HepG2 (cell line): ENCODE measurements around the gene RABGAP1L. TPM values are rescaled to one million over a fixed set of nuclear protein-coding genes. Genes with fewer than 3 reads are reported as not detected.

ENCODE experiments used
- ATAC-seq: fragments of 200-7000 bp; cut with Tn5 transposase; 3 replicates; pipeline ENCODE4 v1.9.1; 2020; ENCODE audit warnings: mild to moderate bottlenecking, moderate library complexity
- BruUV-seq: library from RNA; stranded (reverse); fragments of 400-500 nt; replicated peaks from 2 replicates; lab custom pipeline; 2021; lab: Mats Ljungman, UMichigan
- CTCF ChIA-PET: fragments of 300-600 bp; formaldehyde crosslinking; extraction: SDS; loops from one replicate; lab custom pipeline; 2021; ENCODE audit warnings: low total read pairs, inconsistent platforms, low intra/inter-chr PET ratio; lab: Yijun Ruan, JAX
- POLR2A ChIA-PET: fragments of 350-600 bp; sonication (Branson Sonifier 250); formaldehyde crosslinking; loops from one replicate; lab custom pipeline; 2020; ENCODE audit warnings: antibody characterized with exemption, inconsistent platforms; lab: Yijun Ruan, JAX
- DNase-seq: peaks from one replicate; pipeline ENCODE4 v3.0.0-alpha.2; 2015; ENCODE audit warnings: low spot score
- FAIRE-seq: peaks from 3 replicates; lab custom pipeline; 2011; peaks lifted over from hg19 to GRCh38; lab: Jason Lieb, UNC
- H2AFZ ChIP-seq: one replicate; pipeline ENCODE4 v1.6.1; 2011; ENCODE audit warnings: low read length, inconsistent platforms
- H3K27ac ChIP-seq: fragments of 300-600 bp; 3 replicates; pipeline ENCODE4 v1.8.0; 2011; ENCODE audit warnings: mixed run types, mild to moderate bottlenecking, mixed read lengths, low read length, inconsistent platforms; ENCODE audit not compliant: insufficient read depth; ENCODE audit errors: extremely low read length
- H3K27me3 ChIP-seq, 2 experiments: fragments of 200-600 bp in 1 of 2; 2 replicates in 1 of 2; 3 replicates in 1 of 2; pipeline versions ENCODE4 v1.6.0 to v1.8.0; 2011; ENCODE audit warnings: low read length in 2 of 2, mild to moderate bottlenecking in 2 of 2, moderate library complexity in 2 of 2, inconsistent platforms in 1 of 2; ENCODE audit not compliant: insufficient read depth in 2 of 2, control insufficient read depth in 1 of 2
- H3K36me3 ChIP-seq, 2 experiments: fragments of 200-600 bp in 1 of 2; replicated peaks in 1 of 2; 2 replicates in 1 of 2; 3 replicates in 1 of 2; pipeline versions ENCODE4 v1.5.1 to v1.8.0; 2011; ENCODE audit warnings: low read length in 2 of 2, inconsistent platforms in 1 of 2; ENCODE audit not compliant: insufficient read depth in 2 of 2, control insufficient read depth in 1 of 2
- H3K4me1 ChIP-seq: 2 replicates; pipeline ENCODE4 v1.5.1; 2012; ENCODE audit warnings: low read length, inconsistent platforms; ENCODE audit not compliant: insufficient read depth
- H3K4me2 ChIP-seq: 2 replicates; pipeline ENCODE4 v1.6.0; 2011; ENCODE audit warnings: low read depth, low read length, inconsistent platforms
- H3K4me3 ChIP-seq, 3 experiments: fragments of 200-600 bp in 1 of 3; sonication (generic), shearing (Covaris generic) in 1 of 3; replicated peaks in 1 of 3; 2 replicates each; pipeline ENCODE4 v1.5.1; 2011 to 2016; ENCODE audit warnings: low read length in 3 of 3, inconsistent platforms in 2 of 3, low read depth in 2 of 3, mild to moderate bottlenecking in 2 of 3, control low read depth in 1 of 3, mixed read lengths in 1 of 3; ENCODE audit not compliant: insufficient read depth in 1 of 3
- H3K79me2 ChIP-seq: one replicate; pipeline ENCODE4 v1.6.1; 2011; ENCODE audit warnings: low read length, inconsistent platforms; ENCODE audit not compliant: insufficient read depth
- H3K9ac ChIP-seq: 2 replicates; pipeline ENCODE4 v1.6.0; 2011; ENCODE audit warnings: mild to moderate bottlenecking, low read depth, low read length, inconsistent platforms; ENCODE audit not compliant: insufficient read depth
- H3K9me3 ChIP-seq: 2 replicates; pipeline ENCODE4 v1.5.1; 2012; ENCODE audit warnings: mild to moderate bottlenecking, low read length
- H4K20me1 ChIP-seq: 2 replicates; pipeline ENCODE4 v1.6.0; 2011; ENCODE audit warnings: inconsistent platforms, mild to moderate bottlenecking, low read length, moderate library complexity; ENCODE audit not compliant: insufficient read depth
- KDM5A ChIP-seq: fragments of 200-600 bp; sonication (generic); IDR thresholded peaks from 2 replicates; pipeline ENCODE4 v1.7.0; 2018; ENCODE audit warnings: antibody characterized with exemption, mild to moderate bottlenecking, low read length, borderline replicate concordance
- MIER2 ChIP-seq: IDR thresholded peaks from 2 replicates; pipeline ENCODE4 v1.6.1; 2016; ENCODE audit warnings: missing biosample characterization, missing genetic modification reagents
- NCOR1 ChIP-seq: fragments of 200-600 bp; sonication (generic); IDR thresholded peaks from 2 replicates; pipeline ENCODE4 v1.7.0; 2017; ENCODE audit warnings: antibody characterized with exemption, low read length, borderline replicate concordance
- SIX1 ChIP-seq: sonication (generic); formaldehyde crosslinking; IDR thresholded peaks from 2 replicates; pipeline ENCODE4 v1.4.0; 2020; ENCODE audit warnings: missing genetic modification reagents, borderline replicate concordance
- SMC3 ChIP-seq: IDR thresholded peaks from 2 replicates; pipeline ENCODE4 v1.6.1; 2011; ENCODE audit warnings: low read length, improper control_type of control experiment
- SP1 ChIP-seq, 2 experiments: fragments of 450-650 bp in 1 of 2; sonication (generic) in 1 of 2; formaldehyde crosslinking in 1 of 2; IDR thresholded peaks; 2 replicates each; pipeline versions ENCODE4 v1.4.0 to v1.6.1; 2016 to 2020; ENCODE audit warnings: missing genetic modification reagents in 1 of 2
- TCF7 ChIP-seq: sonication (generic); IDR thresholded peaks from 2 replicates; pipeline ENCODE4 v1.6.1; 2016; ENCODE audit warnings: antibody characterized with exemption, low read depth
- ZFP82 ChIP-seq: sonication (generic); formaldehyde crosslinking; IDR thresholded peaks from 2 replicates; pipeline ENCODE4 v1.5.1; 2020; ENCODE audit warnings: mild to moderate bottlenecking, missing genetic modification reagents, borderline replicate concordance
- ZKSCAN1 ChIP-seq: fragments of 150-350 bp; IDR thresholded peaks from 2 replicates; pipeline ENCODE4 v1.6.1; 2014; ENCODE audit warnings: low read length
- ZNF17 ChIP-seq: sonication (generic); formaldehyde crosslinking; IDR thresholded peaks from 2 replicates; pipeline ENCODE4 v1.5.0; 2020; ENCODE audit warnings: mild to moderate bottlenecking, missing genetic modification reagents
- ZNF317 ChIP-seq: sonication (generic); formaldehyde crosslinking; IDR thresholded peaks from 2 replicates; pipeline ENCODE4 v1.5.0; 2020; ENCODE audit warnings: mild to moderate bottlenecking, missing genetic modification reagents
- ZNF503 ChIP-seq: sonication (generic); formaldehyde crosslinking; IDR thresholded peaks from 2 replicates; pipeline ENCODE4 v1.4.0; 2020; ENCODE audit warnings: missing genetic modification reagents
- ZNF577 ChIP-seq: sonication (generic); formaldehyde crosslinking; IDR thresholded peaks from 2 replicates; pipeline ENCODE4 v1.4.0; 2020; ENCODE audit warnings: mild to moderate bottlenecking, low read depth, missing genetic modification reagents, borderline replicate concordance
- ZNF614 ChIP-seq: IDR thresholded peaks from 2 replicates; pipeline ENCODE4 v1.6.1; 2018; ENCODE audit warnings: missing biosample characterization, missing genetic modification reagents, inconsistent platforms, borderline replicate concordance
- ZNF761 ChIP-seq: sonication (generic); formaldehyde crosslinking; conservative IDR thresholded peaks from 2 replicates; pipeline ENCODE4 v1.4.0; 2020; ENCODE audit warnings: mild to moderate bottlenecking, missing genetic modification reagents
- ZNF788 ChIP-seq: sonication (generic); formaldehyde crosslinking; IDR thresholded peaks from 2 replicates; pipeline ENCODE4 v1.5.0; 2020; ENCODE audit warnings: mild to moderate bottlenecking, missing genetic modification reagents, borderline replicate concordance
- ZSCAN25 ChIP-seq: sonication (generic); formaldehyde crosslinking; IDR thresholded peaks from 2 replicates; pipeline ENCODE4 v1.8.0; 2022; ENCODE audit warnings: mild to moderate bottlenecking, missing genetic modification reagents
- ZSCAN9 ChIP-seq: IDR thresholded peaks from 2 replicates; pipeline ENCODE4 v1.6.1; 2016; ENCODE audit warnings: borderline replicate concordance
- WGBS: methylation state at CpG from one replicate; pipeline ENCODE4 v1.1.6; 2017; ENCODE audit warnings: low lambda C conversion rate; 5-methylcytosine and 5-hydroxymethylcytosine counted together
- in situ Hi-C: cut with HindIII; loops from 2 replicates; pipeline ENCODE4 v1.10.0; 2017; ENCODE audit warnings: low pct_unique_long_range_greater_than_20kb; ENCODE audit not compliant: extremely low pct_ligation_motif_present
- intact Hi-C: fragments of 100-400 bp; cut with micrococcal nuclease; formaldehyde crosslinking; loops from one replicate; pipeline ENCODE4 v1.10.0; 2022; ENCODE audit not compliant: unreplicated experiment
- polyA plus RNA-seq, 8 experiments: library from polyadenylated mRNA; depleted of rRNA in 3 of 8; stranded (reverse) in 7 of 8; unstranded in 1 of 8; fragments of >200 nt; fragmentation: Illumina TruSeq in 4 of 8; extraction: Trizol in 4 of 8; gene quantifications; 2 replicates each; pipeline versions ENCODE4 v1.2.1 to v1.2.3, GENCODE V29; 2011 to 2016; ENCODE audit warnings: low read depth in 4 of 8, missing spikeins in 1 of 8, mixed read lengths in 1 of 8; ENCODE audit not compliant: insufficient read depth in 1 of 8
- total RNA-seq, 5 experiments: library from RNA; depleted of rRNA; stranded (reverse); fragments of >200 nt; fragmentation: Illumina TruSeq; extraction: Trizol; gene quantifications; 2 replicates each; pipeline ENCODE4 v1.2.3, GENCODE V29; 2016; ENCODE audit warnings: low read depth in 1 of 5

RABGAP1L gene
- total and polyA plus RNA-seq, 2 of the 13 experiments (the other 11 are each of a cell fraction or from before 2014, with no cell fraction given) = 7.9 to 22.6 TPM

- Histone ChIP-seq H3K27me3 (no peaks in the 10 kb centered on the region; a peak in 1 of 5 replicates), H3K36me3 (no peaks in the 10 kb centered on the region), H4K20me1 (no peaks in the 10 kb centered on the region), H3K27ac (no peak overlapping the region), H3K4me1 (peaks cover 14% of the 10 kb centered on the region), H3K79me2 (no peaks in the 10 kb centered on the region), H3K4me2 (no peak overlapping the region), H3K9ac (no peak overlapping the region), H3K4me3 (no peak overlapping the region), H3K9me3 (no peaks in the 10 kb centered on the region), H2AFZ (no peak overlapping the region)
- 14% methylated on average over 7 of the region's 7 CpGs for WGBS
- ChIA-PET CTCF (no interaction called here), POLR2A (no interaction called here)
- no peak for TF ChIP-seq ZNF17 (CRISPR knock-in tag)
- TF ChIP-seq ZFP82 (CRISPR knock-in tag) = no peak
- no peak for TF ChIP-seq MIER2 (CRISPR knock-in tag)
- TF ChIP-seq KDM5A = no peak
- no peak for TF ChIP-seq NCOR1
- no peak for TF ChIP-seq ZNF614 (CRISPR knock-in tag)
- no peak for TF ChIP-seq ZKSCAN1
- TF ChIP-seq SP1 (IDR thresholded peaks at IDR 0.05) = no peak
- no peak for TF ChIP-seq SP1 (CRISPR knock-in tag; IDR thresholded peaks at IDR 0.05)
- no peak for TF ChIP-seq ZSCAN25 (CRISPR knock-in tag)
- TF ChIP-seq ZNF317 = no peak
- TF ChIP-seq ZNF577 = no peak
- no peak for TF ChIP-seq TCF7
- no peak for TF ChIP-seq ZNF788 (CRISPR knock-in tag)
- TF ChIP-seq ZNF761 = no peak
- no peak for TF ChIP-seq SIX1 (CRISPR knock-in tag)
- TF ChIP-seq SMC3 = no peak
- TF ChIP-seq ZNF503 (CRISPR knock-in tag) = no peak
- TF ChIP-seq ZSCAN9 (CRISPR knock-in tag) = no peak
- no TSS peak for BruUV-seq
- DNase-seq (no peak), ATAC-seq (no peak), FAIRE-seq (no peak)
- intact Hi-C loops (no loop called here), in situ Hi-C loops (no loop called here)
These were observed 878.1 kb downstream of the RABGAP1L start for GRCh38 chr1:175037416-175037815.
